Islet of Langerhans (tissue), 1 donor: Measurements from ENCODE around the gene TRMT61B.

Source experiments
- FAIRE-seq: peaks from one replicate; lab custom pipeline; 2011; peaks lifted over from hg19 to GRCh38; lab: Jason Lieb, UNC

The TRMT61B gene

DNA sequence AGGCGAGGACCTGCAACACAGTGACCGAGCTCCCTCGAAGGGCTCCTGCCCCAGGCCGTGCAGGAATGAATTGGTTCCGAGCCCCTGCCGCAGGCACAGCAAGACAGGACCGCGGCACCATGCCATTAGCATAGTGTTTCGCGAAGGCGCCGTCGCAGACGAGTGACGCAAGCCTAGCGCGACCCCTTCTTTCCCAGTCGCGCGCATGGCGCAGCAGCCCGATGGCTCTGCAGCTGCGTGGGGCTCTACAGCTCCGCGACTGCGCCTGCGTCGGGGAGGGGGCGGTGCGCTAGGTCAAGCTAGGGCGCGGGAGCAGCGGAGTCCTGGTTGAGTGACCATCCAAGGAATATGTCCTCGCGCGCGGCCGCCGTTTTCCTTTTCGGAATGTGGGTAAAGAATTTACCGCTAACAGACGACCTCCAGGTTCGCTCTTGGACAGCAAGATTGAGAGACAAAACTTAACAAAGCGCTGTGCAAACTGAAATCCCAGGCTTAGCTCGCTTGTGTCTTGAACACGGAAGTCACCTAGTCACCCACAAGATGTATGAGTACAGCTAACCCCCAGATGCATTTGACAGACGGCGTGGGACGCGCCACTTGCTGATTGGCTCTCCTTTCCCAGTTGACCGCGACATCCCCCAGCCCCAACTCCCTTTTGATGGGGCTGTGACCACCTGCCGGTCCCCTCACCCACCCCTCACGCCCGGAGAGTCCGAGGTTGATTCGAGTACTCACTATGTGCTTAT is at the start of gene TRMT61B:
TSS of gene TRMT61B (minus strand) at position 164 of the 746 bp plus-strand sequence. CDS start at position 132, 32 bp downstream.
- no peak for FAIRE-seq

DNA sequence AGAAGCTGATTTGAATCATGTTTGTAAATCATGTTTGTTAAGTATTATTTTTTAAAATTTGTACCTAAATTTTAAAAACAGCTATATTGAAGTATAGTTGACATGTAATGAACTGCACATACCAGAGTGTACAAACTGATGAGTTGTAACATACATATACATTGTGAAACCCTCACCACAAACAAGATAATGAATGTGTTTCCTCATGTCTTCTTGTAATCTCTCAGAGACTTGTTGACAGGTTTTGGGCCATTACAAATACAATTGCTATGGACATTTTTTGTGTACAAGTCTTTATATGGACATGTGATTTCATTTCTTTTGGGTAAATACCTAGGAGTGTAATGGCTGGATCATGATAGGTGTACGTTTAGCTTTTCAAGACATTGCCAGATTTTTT is 45.8 kb upstream of the TRMT61B start:
- FAIRE-seq = no peak

DNA sequence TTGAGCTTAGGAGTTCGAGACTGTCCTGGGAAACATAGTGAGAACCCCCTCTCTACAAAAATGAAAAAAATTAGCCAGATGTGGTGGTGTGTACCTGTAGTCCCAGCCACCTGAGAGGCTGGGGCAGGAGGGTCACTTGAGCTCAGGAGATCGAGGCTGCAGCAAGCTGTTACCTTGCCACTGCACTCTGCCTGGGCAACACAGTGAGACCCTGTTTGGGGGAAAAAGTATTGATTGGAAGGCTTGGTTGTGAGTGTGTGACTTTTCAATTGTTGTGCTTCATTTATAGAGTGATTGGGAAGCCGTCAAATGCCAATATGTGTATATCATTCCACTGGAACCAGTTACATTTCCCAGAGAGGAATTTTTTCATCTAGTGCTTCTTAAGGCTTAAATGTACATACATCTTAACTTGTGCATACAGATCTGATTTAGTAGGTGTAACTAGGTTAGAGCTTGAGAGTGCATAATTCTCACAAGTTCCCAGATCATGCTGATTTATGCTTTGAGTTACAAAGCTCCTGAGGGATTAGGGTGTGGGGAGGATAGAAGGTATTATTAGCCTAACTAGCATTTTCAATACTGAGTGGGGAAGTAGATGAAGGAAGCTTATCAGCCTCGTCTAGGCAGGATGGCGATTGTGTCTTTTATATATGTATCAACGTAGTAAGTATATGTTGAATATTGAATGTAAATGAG is 39.7 kb upstream of the TRMT61B start:
- no peak for FAIRE-seq

DNA sequence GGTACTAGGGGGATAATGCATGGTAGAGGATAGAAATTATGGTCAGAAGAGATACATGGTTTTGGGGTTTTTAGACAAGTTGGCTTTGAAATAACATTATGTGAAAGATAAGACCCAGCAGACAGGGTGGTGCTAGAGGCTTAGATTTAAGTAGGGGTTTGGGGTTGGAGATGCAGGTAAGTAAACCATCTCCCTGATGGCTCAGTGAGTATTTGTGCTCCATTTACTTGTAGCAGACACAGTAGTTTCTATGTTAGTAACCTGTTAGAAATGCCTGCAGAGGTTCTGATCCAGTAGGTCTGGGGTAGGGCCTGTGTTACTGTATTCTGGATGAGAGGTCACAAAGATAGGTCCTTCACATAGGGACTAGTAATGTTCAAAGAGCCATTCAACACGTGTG is 38.1 kb upstream of the TRMT61B start:
- no peak for FAIRE-seq

DNA sequence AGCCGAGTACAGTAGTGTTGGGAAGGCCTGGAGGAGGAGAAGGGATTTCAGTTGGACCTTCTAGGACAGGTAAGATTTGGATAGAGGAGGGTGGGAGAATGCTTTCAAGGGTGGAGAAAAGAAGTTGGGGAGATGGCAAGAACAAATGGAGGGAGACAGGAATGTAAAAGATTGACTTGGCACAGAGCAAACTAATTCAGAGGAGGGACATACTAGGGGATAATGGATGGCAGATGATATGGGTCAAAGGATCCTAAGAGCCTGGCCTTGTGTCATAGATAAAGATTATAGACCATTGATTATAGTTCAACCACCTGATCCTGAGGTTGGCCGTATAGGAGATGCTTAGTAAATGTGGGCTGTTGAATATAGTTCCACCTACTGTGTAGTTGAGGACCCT is 36.7 kb upstream of the TRMT61B start:
- FAIRE-seq = no peak

DNA sequence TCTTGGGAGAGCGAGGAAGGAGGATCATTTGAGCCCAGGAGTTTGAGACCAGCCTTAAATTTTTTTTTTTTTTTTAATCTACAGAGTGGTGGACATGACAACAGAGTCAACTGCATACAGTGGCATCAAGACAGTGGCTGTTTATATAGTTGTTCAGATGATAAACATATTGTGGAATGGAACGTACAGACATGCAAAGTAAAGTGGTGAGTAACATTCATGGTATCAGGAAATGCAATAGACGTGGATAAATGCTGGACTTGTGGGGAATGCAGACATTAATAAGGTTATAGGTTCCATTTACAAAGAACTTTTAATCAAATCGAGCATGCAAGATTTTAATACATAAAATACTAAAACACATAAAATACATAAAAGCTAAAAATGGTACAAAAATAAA is 36.3 kb upstream of the TRMT61B start:
- FAIRE-seq = no peak

DNA sequence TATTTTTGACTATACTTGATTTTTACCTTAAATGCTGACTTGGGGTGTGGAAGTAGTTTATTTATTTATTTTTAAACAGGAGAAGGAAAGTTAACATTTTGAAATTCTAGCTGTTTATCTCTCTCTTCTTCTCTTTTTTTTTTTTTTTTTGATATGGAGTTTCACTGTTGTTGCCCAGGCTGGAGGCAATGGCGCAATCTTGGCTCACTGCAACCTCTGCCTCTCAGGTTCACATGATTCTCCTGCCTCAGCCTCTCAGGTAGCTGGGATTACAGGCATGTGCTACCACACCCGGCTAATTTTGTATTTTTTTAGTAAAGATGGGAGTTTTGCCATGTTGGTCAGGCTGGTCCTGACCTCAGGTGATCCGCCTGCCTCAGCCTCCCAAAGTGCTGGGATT is 35.4 kb upstream of the TRMT61B start:
- FAIRE-seq = no peak

DNA sequence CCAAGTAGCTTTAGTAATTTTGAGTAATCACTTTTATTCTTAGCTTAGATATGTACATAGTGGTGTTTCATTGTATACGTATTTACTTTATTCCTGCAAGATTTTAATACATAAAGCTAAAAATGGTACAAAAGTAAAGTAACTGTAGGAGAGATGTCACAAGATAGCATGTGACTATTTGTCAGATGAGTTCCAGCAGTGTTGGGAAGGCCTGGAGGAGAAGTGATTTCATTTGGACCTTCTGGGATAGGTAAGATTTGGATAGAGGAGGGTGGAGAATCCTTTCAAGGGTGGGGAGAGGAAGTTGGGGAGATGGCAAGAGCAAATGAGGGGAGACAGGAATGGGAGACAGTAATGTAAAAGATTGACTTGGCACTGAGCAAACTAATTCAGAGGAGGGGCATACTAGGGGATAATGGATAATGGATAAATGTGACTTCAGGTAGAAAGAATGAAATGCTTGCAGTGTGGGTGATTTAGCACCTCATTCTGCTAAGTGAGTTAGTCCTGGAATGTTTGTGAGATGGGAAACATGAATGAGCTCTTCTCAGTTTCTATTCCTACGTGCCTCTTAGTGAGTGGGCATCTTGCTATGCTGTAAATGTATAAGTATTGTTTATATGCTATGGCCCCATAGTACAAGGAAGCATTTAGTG is 34.8 kb upstream of the TRMT61B start:
- no peak for FAIRE-seq

DNA sequence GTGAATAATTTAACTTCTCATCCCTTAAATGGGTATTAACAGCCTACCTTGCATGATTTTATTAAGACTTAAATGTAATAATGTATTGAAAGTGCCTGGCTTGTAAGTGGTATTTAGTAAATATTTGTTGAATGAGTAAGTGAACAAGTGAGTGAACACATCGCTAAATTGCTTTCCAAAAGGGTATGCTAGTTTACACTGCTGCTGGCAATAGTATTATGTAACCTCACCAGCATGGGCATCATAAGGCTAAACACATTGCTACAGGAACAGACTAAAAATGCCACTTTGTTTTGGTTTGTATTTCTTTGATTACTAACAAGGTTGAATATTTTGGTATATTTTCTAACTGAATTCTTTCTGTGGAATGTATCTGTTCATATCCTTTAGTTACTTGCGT is 34.2 kb upstream of the TRMT61B start:
- FAIRE-seq = no peak

DNA sequence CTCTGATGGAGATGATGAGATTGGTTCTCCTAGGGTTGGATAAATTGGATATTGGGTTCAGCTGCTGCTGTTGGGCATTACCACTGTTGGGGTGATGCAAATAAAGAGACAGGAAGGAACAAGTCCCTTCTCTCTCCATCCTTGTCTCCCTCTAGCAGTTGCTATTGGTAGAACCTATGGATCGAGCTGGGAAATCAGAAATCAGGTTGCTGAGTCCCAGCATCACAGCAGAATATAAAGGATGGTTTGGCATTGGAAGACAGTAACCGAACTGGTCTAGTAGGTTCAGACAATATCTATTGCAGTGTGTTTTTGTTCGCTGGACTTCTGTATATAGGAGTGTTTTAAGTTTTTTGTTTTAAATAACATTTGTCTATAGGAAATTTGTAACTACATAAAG is 32.5 kb upstream of the TRMT61B start:
- no peak for FAIRE-seq

DNA sequence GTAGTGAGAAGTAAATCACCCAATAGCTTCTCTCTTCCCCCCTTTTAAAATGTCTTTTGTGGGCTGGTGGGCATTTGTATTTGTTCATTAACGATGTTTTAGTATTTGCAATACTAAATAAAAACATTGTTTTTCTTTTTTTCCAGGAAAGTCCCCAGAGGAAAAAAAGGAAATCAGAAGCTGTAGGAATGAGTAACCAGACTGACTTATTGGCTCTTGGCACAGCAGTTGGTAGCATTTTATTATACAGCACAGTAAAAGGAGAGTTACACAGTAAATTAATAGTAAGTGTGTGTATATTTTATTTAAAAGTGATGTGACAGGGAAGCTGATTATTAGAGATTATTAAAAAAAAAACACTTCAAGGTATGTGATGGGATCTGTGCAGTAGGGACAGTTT is 31.7 kb upstream of the TRMT61B start:
- no peak for FAIRE-seq

DNA sequence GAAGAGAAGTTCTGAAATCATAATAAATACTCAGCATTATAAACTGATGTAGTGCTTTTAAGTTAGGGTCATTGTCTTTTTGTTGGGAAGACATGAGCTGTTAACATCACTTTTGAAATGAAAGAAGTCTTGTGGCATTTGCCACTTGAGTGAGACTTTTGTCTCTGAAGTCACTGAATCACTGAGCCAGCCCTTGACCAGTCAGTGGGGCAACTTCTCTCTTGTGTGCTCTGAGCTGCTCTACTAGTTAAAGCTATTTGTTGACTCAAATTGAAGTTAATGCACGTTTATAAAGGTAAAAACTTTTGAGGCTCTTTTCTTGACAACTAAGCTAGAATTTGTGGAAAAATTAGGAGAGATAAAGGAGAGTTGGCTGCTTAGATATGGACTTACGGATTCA is 31.1 kb upstream of the TRMT61B start:
- no peak for FAIRE-seq

DNA sequence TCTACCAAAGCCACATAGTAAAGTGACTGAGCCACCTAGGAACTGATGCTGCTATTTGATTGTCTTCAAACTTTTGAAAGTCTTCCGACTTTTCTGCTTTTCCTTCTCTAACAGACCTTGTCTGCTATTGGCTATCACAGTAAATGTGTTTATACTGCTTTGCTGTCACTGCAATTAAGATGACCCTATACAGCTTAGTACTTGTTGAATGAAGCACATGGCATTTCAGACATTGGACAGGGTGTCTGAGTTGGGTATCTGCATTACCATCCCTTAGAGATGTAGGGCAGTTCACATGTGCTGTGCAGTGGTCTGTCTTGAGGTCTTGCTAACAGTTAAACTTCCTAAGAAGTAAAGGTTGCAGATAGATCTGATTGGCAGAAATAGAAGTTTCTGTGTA is 27.9 kb upstream of the TRMT61B start:
- FAIRE-seq = no peak

DNA sequence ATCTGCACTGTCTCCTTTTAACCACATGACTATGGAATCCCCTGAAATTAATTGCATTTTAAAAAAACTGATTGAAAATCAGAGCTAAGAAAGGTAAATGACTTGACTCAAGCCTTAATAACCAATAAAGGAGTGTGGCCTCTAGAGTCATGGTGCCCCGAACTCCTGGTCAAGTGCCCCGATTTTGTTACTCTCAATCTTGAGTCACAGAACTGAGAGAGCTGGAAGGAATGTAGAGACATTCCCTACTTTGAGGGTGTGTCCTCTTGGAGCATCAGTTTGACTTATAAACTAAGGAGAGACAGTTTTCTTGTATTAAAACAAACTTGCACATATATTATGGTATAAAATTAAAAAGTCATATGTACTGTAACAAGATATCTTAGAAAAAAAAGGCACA is 26.8 kb upstream of the TRMT61B start:
- no peak for FAIRE-seq

DNA sequence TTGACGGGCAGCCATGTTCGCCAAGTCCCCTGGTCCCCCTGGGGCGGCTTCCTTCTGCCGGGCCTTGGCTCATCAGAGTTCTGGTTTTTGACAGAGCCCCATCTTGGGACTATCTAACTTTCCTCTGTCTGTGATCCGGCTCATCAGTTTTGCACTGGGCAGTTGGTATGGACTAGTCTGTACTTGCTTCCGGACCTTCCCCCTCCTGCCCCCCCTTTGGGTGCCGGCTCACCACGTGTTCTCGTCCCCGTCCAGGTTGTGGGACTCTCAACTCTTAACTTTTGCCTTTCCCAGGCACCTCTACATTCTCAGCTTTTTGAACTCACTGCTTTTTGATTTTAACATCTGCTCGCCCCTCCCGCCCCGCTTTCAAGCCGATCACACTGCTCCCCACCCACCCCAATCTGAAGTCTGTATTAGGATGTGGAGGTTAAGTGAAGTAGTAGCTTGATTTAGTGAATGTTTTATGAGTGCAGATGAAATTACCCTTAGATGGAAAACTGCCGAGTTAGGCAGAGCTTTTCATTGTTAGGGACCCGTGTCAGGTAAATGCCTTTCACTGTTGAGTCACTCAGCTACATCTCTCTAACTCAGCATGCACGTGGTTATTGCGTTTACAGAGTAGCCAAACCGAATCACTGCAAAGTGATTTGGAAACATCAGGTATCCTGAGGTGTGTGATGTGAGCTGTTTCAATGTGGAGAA is 25.2 kb upstream of the TRMT61B start:
- no peak for FAIRE-seq

DNA sequence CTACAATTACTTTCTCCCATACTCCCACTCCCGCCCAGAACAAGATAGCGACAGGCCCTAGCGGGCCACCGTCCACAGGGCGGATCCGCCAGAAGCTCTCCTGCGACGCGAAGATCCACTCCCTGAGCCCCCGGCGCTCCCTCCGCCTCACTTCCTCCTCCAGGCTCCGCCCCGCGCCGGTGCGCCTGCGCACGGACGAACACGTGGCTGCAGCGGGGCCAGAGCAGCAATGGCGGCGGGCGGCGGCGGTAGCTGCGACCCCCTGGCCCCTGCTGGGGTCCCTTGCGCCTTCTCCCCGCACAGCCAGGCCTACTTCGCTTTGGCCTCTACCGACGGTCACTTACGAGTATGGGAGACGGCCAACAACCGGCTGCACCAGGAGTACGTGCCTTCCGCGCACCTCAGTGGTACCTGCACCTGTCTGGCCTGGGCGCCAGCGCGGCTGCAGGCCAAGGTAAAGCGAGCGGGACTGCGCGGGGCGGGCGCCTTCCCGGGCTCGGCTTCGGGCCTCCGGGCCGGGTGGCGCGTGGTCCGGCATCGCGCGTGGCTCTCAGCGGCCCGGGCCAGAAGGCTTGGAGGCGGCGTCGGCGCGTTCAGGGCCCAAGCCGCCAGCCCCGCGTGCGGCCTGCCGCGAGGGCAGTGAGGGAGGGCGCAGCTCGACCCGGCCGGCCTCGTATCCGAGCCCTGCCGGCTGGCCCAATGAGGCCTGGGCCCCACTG is 24.5 kb upstream of the TRMT61B start, which contains the start of gene WDR43:
TSS of gene WDR43 (plus strand) at position 198 of the 719 bp plus-strand sequence. CDS start at position 230, 32 bp downstream.
- FAIRE-seq = no peak

DNA sequence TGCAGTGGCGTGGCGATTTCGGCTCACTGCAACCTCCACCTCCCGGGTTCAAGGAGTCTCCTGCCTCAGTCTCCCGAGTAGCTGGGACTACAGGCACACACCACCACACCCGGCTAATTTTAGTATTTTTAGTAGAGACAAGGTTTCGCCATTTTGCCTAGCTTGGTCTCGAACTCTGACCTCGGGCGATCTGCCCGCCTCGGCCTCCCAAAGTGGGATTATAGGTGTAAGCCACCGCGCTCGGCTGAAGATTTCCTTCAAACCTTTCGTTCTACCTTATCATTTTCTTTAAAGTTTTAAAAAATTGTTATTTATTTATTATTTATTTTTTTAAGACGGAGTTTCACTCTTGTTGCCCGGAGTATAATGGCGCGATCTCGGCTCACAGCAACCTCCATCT is 23.4 kb upstream of the TRMT61B start:
- FAIRE-seq = no peak

DNA sequence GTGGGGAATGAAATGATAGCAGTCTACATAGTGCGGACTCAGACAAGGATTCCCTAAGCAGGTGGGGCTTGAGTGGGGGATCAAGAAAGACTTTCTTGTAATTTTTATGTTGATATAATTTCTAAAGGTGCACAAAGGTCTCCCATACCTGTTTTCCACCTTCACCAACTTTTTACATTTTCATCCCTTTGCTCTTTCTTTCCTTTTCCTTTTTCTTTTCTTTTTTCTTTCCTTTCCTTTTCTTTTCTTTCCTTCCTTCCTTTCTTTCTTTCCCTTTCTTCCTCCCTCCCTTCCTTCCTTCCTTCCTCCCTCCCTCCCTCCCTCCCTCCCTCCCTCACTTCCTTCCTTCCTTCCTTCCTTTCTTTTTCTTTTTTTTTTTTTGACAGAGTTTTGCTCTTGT is 10.1 kb upstream of the TRMT61B start:
- no peak for FAIRE-seq

DNA sequence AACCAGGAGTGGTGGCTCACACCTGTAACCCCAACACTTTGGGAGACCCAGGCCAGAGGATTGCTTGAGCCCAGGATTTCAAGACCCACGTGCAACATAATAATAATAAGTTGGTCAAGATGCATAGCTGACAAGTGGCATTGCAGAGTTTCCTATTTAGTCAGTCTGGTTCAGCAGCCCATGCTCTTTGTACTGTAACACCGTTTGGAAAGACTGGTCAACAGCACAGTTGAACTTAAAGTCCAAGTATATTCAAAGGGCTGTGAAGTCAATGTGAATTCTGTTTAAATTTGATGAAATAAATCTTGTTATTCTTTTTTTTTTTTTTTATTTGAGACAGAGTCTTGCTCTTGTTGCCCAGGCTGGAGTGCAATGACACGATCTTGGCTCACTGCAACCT is 1.5 kb upstream of the TRMT61B start:
- FAIRE-seq = no peak

DNA sequence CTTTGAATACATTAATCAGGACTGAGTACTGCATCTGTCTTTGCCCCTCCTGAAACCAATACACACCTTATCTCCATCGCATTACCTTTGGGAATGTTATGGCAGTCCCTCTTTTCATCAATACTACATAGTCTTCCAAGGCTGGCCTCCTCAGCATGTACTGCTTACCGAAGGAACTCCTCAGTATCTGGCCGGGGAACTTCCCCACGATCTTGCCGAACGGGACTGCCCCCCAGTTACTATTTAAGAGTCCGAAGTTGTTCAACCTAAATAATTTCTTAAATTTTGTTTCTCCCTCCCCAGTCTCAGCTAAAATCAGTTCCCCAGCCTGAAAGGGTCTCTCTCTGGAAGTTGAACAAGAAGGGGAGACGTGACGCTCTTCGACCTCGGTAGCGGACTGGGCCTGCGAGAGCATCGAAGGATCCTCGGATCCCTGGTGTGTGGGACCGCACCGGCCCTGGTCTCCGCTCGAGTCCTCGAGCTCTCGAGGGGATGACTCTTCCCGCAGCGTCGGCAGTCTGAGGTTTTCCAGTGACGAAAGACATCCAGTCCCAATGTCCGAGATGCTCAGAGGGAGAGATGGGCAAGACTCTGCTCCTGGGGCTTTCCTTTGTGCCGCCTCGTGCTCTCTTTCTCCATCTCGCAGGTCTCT is 489 bp downstream of the TRMT61B start:
- no peak for FAIRE-seq

DNA sequence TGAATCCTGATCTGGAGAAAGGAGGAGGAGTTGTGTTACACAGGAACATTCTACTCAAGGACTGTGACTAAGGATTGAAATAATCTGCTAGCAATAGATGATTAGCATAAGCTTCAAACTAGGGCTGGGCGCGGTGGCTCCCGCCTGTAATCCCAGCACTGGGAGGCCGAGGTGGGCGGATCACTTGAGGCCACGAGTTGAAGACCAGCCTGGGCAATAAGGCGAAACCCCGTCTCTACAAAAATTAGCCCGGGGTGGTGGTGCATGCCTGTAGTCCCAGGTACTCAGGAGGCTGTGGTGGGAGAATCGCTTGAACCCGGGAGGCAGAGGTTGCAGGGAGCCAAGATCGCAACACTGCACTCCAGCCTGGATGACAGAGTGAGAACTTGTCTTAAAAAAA is 1.5 kb downstream of the TRMT61B start:
- no peak for FAIRE-seq

DNA sequence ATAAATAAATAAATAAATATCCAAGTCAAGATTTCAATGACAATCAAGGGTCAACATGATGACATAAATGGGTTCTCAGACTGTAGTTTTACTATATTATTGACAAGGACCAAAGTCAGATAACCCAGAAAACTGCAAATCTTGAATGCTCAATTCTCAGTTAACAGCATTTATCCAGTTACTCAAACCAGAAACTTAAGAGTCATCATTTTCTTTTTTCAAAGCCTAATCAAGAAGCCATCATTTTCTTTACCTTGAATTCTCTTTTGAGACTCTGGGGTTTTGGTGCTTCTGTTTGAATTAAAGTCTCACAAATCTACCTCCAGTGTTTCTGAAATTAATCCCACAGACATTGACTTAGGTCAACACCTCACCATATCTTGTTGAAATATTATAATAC is 14.1 kb downstream of the TRMT61B start:
- no peak for FAIRE-seq
